CD8-positive, alpha-beta memory T cell (primary cell): ENCODE data around the gene CLEC12A. TPM values are rescaled to one million over a fixed set of nuclear protein-coding genes. Genes with fewer than 3 reads are reported as not detected.
"Not testable (repeated sequence)": the region's sequence is repeated elsewhere in the genome, so short reads cannot be mapped to it uniquely, and the experiment has no call there.

Source experiments
- CTCF ChIA-PET: fragments of 350-600 bp; sonication (Branson Sonifier 250); formaldehyde crosslinking; loops from one replicate; lab custom pipeline; 2021; ENCODE audit warnings: antibody characterized with exemption; lab: Charles Lee
- POLR2A ChIA-PET: fragments of 350-600 bp; sonication (Branson Sonifier 250); formaldehyde crosslinking; loops from one replicate; lab custom pipeline; 2021; ENCODE audit warnings: antibody characterized with exemption; lab: Charles Lee
- DNase-seq, 5 donors: peaks; one replicate each; pipeline versions ENCODE4 v3.0.0 to v3.0.0-alpha.2; 2020 to 2022; ENCODE audit warnings: mixed read lengths in 1 of 5
- H3K27ac ChIP-seq: one replicate; pipeline ENCODE4 v1.7.0; 2013; ENCODE audit warnings: low read depth, mild to moderate bottlenecking, low read length, moderate library complexity
- H3K27me3 ChIP-seq: 2 replicates; pipeline ENCODE4 v1.7.0; 2013; ENCODE audit warnings: low read length, mild to moderate bottlenecking; ENCODE audit not compliant: insufficient read depth, poor library complexity, severe bottlenecking
- H3K36me3 ChIP-seq: 2 replicates; pipeline ENCODE4 v1.7.0; 2013; ENCODE audit warnings: mild to moderate bottlenecking, low read length, moderate library complexity; ENCODE audit not compliant: insufficient read depth
- H3K4me1 ChIP-seq: 2 replicates; pipeline ENCODE4 v1.7.0; 2013; ENCODE audit warnings: mild to moderate bottlenecking, low read length, moderate library complexity; ENCODE audit not compliant: insufficient read depth
- H3K4me3 ChIP-seq: 2 replicates; pipeline ENCODE4 v1.7.0; 2013; ENCODE audit warnings: mild to moderate bottlenecking, low read length
- H3K9me3 ChIP-seq: 2 replicates; pipeline ENCODE4 v1.7.0; 2013; ENCODE audit warnings: mild to moderate bottlenecking, low read length
- H3K27ac Mint-ChIP-seq, 8 donors: one replicate each; pipeline ENCODE4 v1.8.0; 2020 to 2021; ENCODE audit warnings: mixed read lengths in 8 of 8, mild to moderate bottlenecking in 6 of 8, inconsistent platforms in 3 of 8, moderate library complexity in 3 of 8
- H3K27me3 Mint-ChIP-seq, 2 donors: one replicate each; pipeline ENCODE4 v1.8.0; 2020 to 2021; ENCODE audit warnings: mixed read lengths in 2 of 2, mild to moderate bottlenecking in 1 of 2, moderate library complexity in 1 of 2
- H3K36me3 Mint-ChIP-seq, 3 donors: one replicate each; pipeline ENCODE4 v1.8.0; 2020 to 2021; ENCODE audit warnings: mixed read lengths in 3 of 3, inconsistent platforms in 1 of 3, mild to moderate bottlenecking in 1 of 3
- H3K4me1 Mint-ChIP-seq, 3 donors: one replicate each; pipeline ENCODE4 v1.8.0; 2020 to 2021; ENCODE audit warnings: mixed read lengths in 3 of 3, inconsistent platforms in 1 of 3, mild to moderate bottlenecking in 1 of 3
- H3K4me3 Mint-ChIP-seq, 7 donors: one replicate each; pipeline ENCODE4 v1.8.0; 2020 to 2021; ENCODE audit warnings: mixed read lengths in 7 of 7, mild to moderate bottlenecking in 6 of 7, moderate library complexity in 4 of 7, inconsistent platforms in 2 of 7
- H3K9me3 Mint-ChIP-seq, 5 donors: one replicate each; pipeline ENCODE4 v1.8.0; 2020 to 2022; ENCODE audit warnings: mixed read lengths in 5 of 5, mild to moderate bottlenecking in 3 of 5, moderate library complexity in 2 of 5, inconsistent platforms in 1 of 5
- polyA plus RNA-seq: library from polyadenylated mRNA; unstranded; fragments of 300-500 nt; fragmentation: Illumina TruSeq; gene quantifications from one replicate; pipeline ENCODE4 v1.2.3, GENCODE V29; 2021
- total RNA-seq, 2 experiments: library from RNA; stranded (reverse); gene quantifications; one replicate each; pipeline ENCODE4 v1.2.3, GENCODE V29; 2021

Gene CLEC12A
- total and polyA plus RNA-seq, 3 experiments from 2014 or later, result not detected

- ChIA-PET POLR2A (no interaction called here), CTCF (no interaction called here)
- Histone ChIP-seq H3K27ac (no peak overlapping the region), H3K36me3 (no peaks in the 10 kb centered on the region), H3K4me1 (peaks cover 33% of the 10 kb centered on the region), H3K9me3 (no peaks in the 10 kb centered on the region), H3K4me3 (no peak overlapping the region), H3K27me3 (no peaks in the 10 kb centered on the region)
- Mint-ChIP-seq H3K36me3 (no peaks in the 10 kb centered on the region), H3K27me3 (no peaks in the 10 kb centered on the region), H3K9me3 (no peaks in the 10 kb centered on the region), H3K4me3 (peak overlapping the region; percentile 54 to 83 (median 70)), H3K4me1 (peaks cover 34 to 43% (median 41%) of the 10 kb centered on the region in 3 donors), H3K27ac (peak overlapping the region in 7 of 8 donors; percentile 14 to 89 (median 54))
- peak; percentile 1 to 60 (median 50) for DNase-seq
Observed at GRCh38 chr12:9951026-9951675, 20.1 kb upstream of the CLEC12A start.

DNA sequence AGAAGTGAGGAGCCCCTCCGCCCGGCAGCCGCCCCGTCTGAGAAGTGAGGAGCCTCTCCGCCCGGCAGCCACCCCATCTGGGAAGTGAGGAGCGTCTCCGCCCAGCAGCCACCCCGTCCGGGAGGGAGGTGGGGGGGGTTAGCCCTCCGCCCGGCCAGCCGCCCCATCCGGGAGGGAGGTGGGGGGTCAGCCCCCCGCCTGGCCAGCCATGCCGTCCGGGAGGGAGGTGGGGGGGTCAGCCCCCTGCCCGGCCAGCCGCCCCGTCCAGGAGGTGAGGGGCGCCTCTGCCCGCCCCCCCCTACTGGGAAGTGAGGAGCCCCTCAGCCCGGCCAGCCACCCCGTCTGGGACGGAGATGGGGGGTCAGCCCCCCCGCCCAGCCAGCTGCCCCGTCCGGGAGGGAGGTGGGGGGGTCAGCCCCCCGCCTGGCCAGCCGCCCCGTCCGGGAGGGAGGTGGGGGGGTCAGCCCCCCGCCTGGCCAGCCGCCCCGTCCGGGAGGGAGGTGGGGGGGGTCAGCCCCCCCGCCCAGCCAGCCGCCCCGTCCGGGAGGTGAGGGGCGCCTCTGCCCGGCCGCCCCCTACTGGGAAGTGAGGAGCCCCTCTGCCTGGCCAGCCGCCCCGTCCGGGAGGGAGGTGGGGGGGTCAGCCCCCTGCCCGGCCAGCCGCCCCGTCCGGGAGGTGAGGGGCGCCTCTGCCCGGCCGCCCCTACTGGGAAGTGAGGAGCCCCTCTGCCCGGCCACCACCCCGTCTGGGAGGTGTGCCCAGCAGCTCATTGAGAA is 18.1 kb upstream of the CLEC12A start:
- DNase-seq, H3K27ac Mint-ChIP-seq, H3K9me3 ChIP-seq, H3K36me3 Mint-ChIP-seq, H3K36me3 ChIP-seq, H3K27me3 ChIP-seq, H3K4me3 ChIP-seq, H3K4me3 Mint-ChIP-seq, H3K27me3 Mint-ChIP-seq, H3K27ac ChIP-seq, CTCF ChIA-PET, POLR2A ChIA-PET, H3K9me3 Mint-ChIP-seq: not testable (repeated sequence)
- H3K4me1 Mint-ChIP-seq, result peaks cover 40 to 63% (median 44%) of the 10 kb centered on the region in 3 donors
- peaks cover 40% of the 10 kb centered on the region for H3K4me1 ChIP-seq

GRCh38 chr12:9957834-9958233 is 13.4 kb upstream of the CLEC12A start:
- H3K36me3 ChIP-seq, result no peaks in the 10 kb centered on the region
- CTCF ChIA-PET, result no interaction called here
- H3K9me3 Mint-ChIP-seq, result no peaks in the 10 kb centered on the region
- H3K27me3 Mint-ChIP-seq, result no peaks in the 10 kb centered on the region
- no peak overlapping the region for H3K4me3 ChIP-seq
- H3K27me3 ChIP-seq, result no peaks in the 10 kb centered on the region
- H3K4me3 Mint-ChIP-seq, result peak overlapping the region in 5 of 7 donors; percentile 12 to 71 (median 36)
- H3K9me3 ChIP-seq, result no peaks in the 10 kb centered on the region
- POLR2A ChIA-PET, result no interaction called here
- H3K4me1 ChIP-seq, result peaks cover 22% of the 10 kb centered on the region
- no peak overlapping the region for H3K27ac ChIP-seq
- DNase-seq, result peak in 1 of 5 donors; percentile 11
- H3K36me3 Mint-ChIP-seq, result no peaks in the 10 kb centered on the region
- H3K27ac Mint-ChIP-seq, result peak overlapping the region in 4 of 8 donors; percentile 8 to 80 (median 18)
- H3K4me1 Mint-ChIP-seq, result peaks cover 25 to 48% (median 26%) of the 10 kb centered on the region in 3 donors

DNA sequence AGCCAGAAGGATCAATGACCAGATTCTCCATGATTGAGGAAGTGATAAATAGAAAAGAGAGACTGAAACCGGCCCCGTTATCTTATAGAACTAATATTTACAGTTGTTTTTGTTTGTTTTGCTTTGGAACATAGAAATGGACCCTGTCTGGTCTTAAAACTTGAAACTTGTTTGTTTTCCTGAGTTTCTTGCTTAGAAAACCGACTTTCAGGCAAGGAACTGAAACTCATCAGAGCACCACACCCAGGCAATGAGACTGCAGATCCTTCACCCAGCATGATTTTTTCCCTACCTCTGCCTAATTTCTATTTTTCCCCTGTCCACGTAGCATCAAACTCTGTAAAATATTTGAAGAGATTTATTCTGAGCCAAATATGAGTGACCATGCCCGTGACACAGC is 10.6 kb upstream of the CLEC12A start:
- ChIA-PET CTCF (no interaction called here), POLR2A (no interaction called here)
- H3K4me3 ChIP-seq, result no peak overlapping the region
- no peak overlapping the region for H3K4me3 Mint-ChIP-seq
- H3K4me1 ChIP-seq, result peaks cover 22% of the 10 kb centered on the region
- H3K36me3 Mint-ChIP-seq, result no peaks in the 10 kb centered on the region
- peaks cover 24 to 46% (median 25%) of the 10 kb centered on the region in 3 donors for H3K4me1 Mint-ChIP-seq
- no peaks in the 10 kb centered on the region for H3K9me3 Mint-ChIP-seq
- H3K36me3 ChIP-seq, result no peaks in the 10 kb centered on the region
- no peak overlapping the region for H3K27ac Mint-ChIP-seq
- DNase-seq, result no peak
- H3K27me3 Mint-ChIP-seq, result no peaks in the 10 kb centered on the region
- no peak overlapping the region for H3K27ac ChIP-seq
- no peaks in the 10 kb centered on the region for H3K27me3 ChIP-seq
- no peaks in the 10 kb centered on the region for H3K9me3 ChIP-seq

DNA sequence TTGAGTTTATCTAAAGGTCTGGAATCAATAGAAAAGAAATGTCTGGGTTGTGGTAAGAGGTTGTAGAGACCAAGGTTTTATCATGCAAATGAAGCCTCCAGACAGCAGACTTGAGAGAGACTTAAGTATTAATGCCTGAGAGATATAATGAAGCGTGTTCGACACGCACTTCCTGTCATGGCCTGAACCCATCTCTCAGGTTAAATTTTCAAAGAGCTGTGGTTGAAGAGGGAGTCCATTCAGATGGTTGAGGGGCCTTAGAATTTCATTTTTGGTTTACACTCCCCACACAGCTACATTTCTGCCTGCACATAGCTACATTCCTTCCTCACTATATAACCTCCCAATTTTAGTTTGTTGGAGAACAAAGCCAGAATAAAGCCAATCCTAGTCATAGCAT is 10.1 kb upstream of the CLEC12A start:
- Mint-ChIP-seq H3K9me3 (no peaks in the 10 kb centered on the region), H3K36me3 (no peaks in the 10 kb centered on the region), H3K27ac (peak overlapping the region in 1 of 8 donors; percentile 4), H3K4me3 (no peak overlapping the region), H3K27me3 (no peaks in the 10 kb centered on the region), H3K4me1 (peaks cover 23 to 41% (median 24%) of the 10 kb centered on the region in 3 donors)
- DNase-seq, result no peak
- peaks cover 22% of the 10 kb centered on the region for H3K4me1 ChIP-seq
- H3K9me3 ChIP-seq, result no peaks in the 10 kb centered on the region
- H3K4me3 ChIP-seq, result no peak overlapping the region
- ChIA-PET CTCF (no interaction called here), POLR2A (no interaction called here)
- H3K36me3 ChIP-seq, result no peaks in the 10 kb centered on the region
- no peaks in the 10 kb centered on the region for H3K27me3 ChIP-seq
- H3K27ac ChIP-seq, result no peak overlapping the region

DNA sequence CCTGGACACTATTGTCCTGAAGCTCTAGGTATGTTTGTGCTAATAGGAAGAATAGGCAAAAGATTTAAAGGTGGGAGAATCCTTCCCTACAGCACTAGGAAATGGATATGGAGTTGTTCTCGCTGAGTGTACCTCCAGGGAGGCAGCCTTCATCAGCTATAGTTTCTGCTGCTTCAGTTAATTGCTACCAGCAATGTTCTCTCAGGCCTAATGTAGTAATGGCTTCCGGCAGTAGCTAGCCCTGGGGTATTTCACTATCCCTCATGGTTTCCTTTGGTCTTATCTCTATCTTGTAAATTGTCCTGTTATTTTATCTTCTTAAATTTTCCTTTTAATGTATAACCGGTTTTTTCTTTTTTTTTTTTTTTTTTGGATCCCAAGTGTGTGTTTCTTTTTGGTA is 9.3 kb upstream of the CLEC12A start:
- H3K4me1 ChIP-seq, result peaks cover 22% of the 10 kb centered on the region
- Mint-ChIP-seq H3K27ac (no peak overlapping the region), H3K27me3 (no peaks in the 10 kb centered on the region), H3K36me3 (no peaks in the 10 kb centered on the region), H3K4me3 (no peak overlapping the region), H3K4me1 (peaks cover 23 to 33% (median 24%) of the 10 kb centered on the region in 3 donors), H3K9me3 (no peaks in the 10 kb centered on the region)
- DNase-seq, result no peak
- H3K4me3 ChIP-seq, result no peak overlapping the region
- no peaks in the 10 kb centered on the region for H3K27me3 ChIP-seq
- H3K9me3 ChIP-seq, result no peaks in the 10 kb centered on the region
- CTCF ChIA-PET, result no interaction called here
- no peak overlapping the region for H3K27ac ChIP-seq
- H3K36me3 ChIP-seq, result no peaks in the 10 kb centered on the region
- POLR2A ChIA-PET, result no interaction called here

GRCh38 chr12:9969673-9970072 is 1.5 kb upstream of the CLEC12A start:
- no peaks in the 10 kb centered on the region for H3K9me3 ChIP-seq
- H3K27ac ChIP-seq, result no peak overlapping the region
- no peak overlapping the region for H3K4me3 ChIP-seq
- Mint-ChIP-seq H3K27ac (no peak overlapping the region), H3K4me1 (no peaks in the 10 kb centered on the region), H3K9me3 (no peaks in the 10 kb centered on the region), H3K27me3 (peaks cover 4 to 7% of the 10 kb centered on the region in 2 donors), H3K36me3 (peaks cover 0 to 6% (median 0%) of the 10 kb centered on the region in 3 donors), H3K4me3 (no peak overlapping the region)
- ChIA-PET POLR2A (no interaction called here), CTCF (no interaction called here)
- no peaks in the 10 kb centered on the region for H3K36me3 ChIP-seq
- no peaks in the 10 kb centered on the region for H3K4me1 ChIP-seq
- no peak for DNase-seq
- no peaks in the 10 kb centered on the region for H3K27me3 ChIP-seq

DNA sequence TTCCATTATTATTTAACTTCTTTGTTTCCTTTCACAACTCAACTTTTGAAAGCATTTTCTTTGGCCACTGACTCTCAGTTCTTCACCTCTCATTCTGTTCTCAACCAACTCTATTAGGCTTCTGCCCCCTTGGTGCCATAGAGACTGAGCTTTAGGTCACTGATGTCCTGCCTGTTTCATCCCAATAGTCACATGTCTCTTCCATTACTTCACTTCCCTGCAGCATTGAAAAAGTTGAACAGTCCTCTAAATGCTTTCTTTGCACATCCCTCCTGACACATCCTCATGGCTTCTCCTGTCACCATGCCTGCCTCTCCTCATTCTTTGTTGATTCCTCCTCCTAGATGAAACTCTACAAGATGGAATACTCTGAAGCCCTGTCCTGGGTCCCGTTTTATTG is 2.7 kb downstream of the CLEC12A start:
- Mint-ChIP-seq H3K9me3 (peaks cover 3 to 10% (median 8%) of the 10 kb centered on the region in 5 donors), H3K27ac (no peak overlapping the region), H3K36me3 (peaks cover 0 to 33% (median 2%) of the 10 kb centered on the region in 3 donors), H3K4me3 (no peak overlapping the region), H3K4me1 (no peaks in the 10 kb centered on the region), H3K27me3 (peaks cover 6 to 27% of the 10 kb centered on the region in 2 donors)
- ChIA-PET CTCF (no interaction called here), POLR2A (no interaction called here)
- Histone ChIP-seq H3K27ac (no peak overlapping the region), H3K36me3 (no peaks in the 10 kb centered on the region), H3K4me1 (no peaks in the 10 kb centered on the region), H3K4me3 (no peak overlapping the region), H3K9me3 (no peaks in the 10 kb centered on the region), H3K27me3 (no peaks in the 10 kb centered on the region)
- no peak for DNase-seq
